K562 (cell line): Measurements from ENCODE around the gene PIK3R6. TPM values are rescaled to one million over a fixed set of nuclear protein-coding genes. Genes with fewer than 3 reads are reported as not detected.

Source experiments
- BDP1 ChIP-seq: IDR thresholded peaks from 3 replicates; pipeline ENCODE4 v1.6.1; 2011; ENCODE audit not compliant: insufficient read length, insufficient read depth
- CHD1 ChIP-seq: fragments of 200-600 bp; sonication (generic); IDR thresholded peaks from one replicate; pipeline ENCODE4 v1.6.1; 2012; ENCODE audit warnings: mild to moderate bottlenecking, moderate library complexity, low read length, inconsistent platforms
- CREM ChIP-seq: IDR thresholded peaks from 2 replicates; pipeline ENCODE4 v1.6.1; 2014; ENCODE audit warnings: antibody characterized with exemption, low read depth
- ESRRB ChIP-seq: fragments of 250-450 bp; sonication (Bioruptor Pico); IDR thresholded peaks from 2 replicates; pipeline ENCODE4 v1.5.0; 2020; ENCODE audit warnings: mild to moderate bottlenecking, moderate library complexity, borderline replicate concordance
- GATAD2B ChIP-seq: fragments of 450-650 bp; IDR thresholded peaks from 2 replicates; pipeline ENCODE4 v1.6.1; 2017; ENCODE audit warnings: mild to moderate bottlenecking, borderline replicate concordance
- IRF9 ChIP-seq: fragments of 450-650 bp; IDR thresholded peaks from 2 replicates; pipeline ENCODE4 v1.6.1; 2016; ENCODE audit warnings: missing biosample characterization, missing genetic modification characterization
- LARP7 ChIP-seq: fragments of 450-650 bp; IDR thresholded peaks from 2 replicates; pipeline ENCODE4 v1.6.1; 2016
- MNT ChIP-seq, 2 experiments: fragments of 450-650 bp; conservative IDR thresholded peaks; 2 replicates each; pipeline ENCODE4 v1.6.1; 2017; ENCODE audit warnings: mild to moderate bottlenecking in 2 of 2, moderate library complexity in 2 of 2
- POLR3G ChIP-seq: IDR thresholded peaks from 2 replicates; pipeline ENCODE4 v1.6.1; 2011; ENCODE audit not compliant: insufficient read length, insufficient replicate concordance; ENCODE audit errors: extremely low read depth
- SRSF3 ChIP-seq: fragments of 200-400 bp; formaldehyde crosslinking; IDR thresholded peaks from 2 replicates; pipeline ENCODE4 v1.6.1; 2016; ENCODE audit warnings: mild to moderate bottlenecking, low read length, moderate library complexity; ENCODE audit not compliant: insufficient read depth
- TOE1 ChIP-seq, 2 experiments: fragments of 450-650 bp in 1 of 2; sonication (generic) in 1 of 2; formaldehyde crosslinking in 1 of 2; IDR thresholded peaks; 2 replicates each; pipeline versions ENCODE4 v1.7.1 to v1.8.0; 2016 to 2022; ENCODE audit warnings: borderline replicate concordance in 2 of 2, mild to moderate bottlenecking in 2 of 2, antibody characterized with exemption in 1 of 2, inconsistent platforms in 1 of 2, low read depth in 1 of 2, missing genetic modification reagents in 1 of 2, moderate library complexity in 1 of 2
- YY1 ChIP-seq, 3 experiments: IDR thresholded peaks; 2 replicates each; pipeline ENCODE4 v1.6.1; 2011; ENCODE audit warnings: low read length in 2 of 3, mild to moderate bottlenecking in 2 of 3, moderate library complexity in 2 of 3, borderline replicate concordance in 1 of 3, control low read depth in 1 of 3, low read depth in 1 of 3; ENCODE audit not compliant: insufficient read depth in 3 of 3, insufficient replicate concordance in 2 of 3, control insufficient read depth in 1 of 3, insufficient read length in 1 of 3; ENCODE audit errors: extremely low read depth in 1 of 3
- ZNF507 ChIP-seq: conservative IDR thresholded peaks from 2 replicates; pipeline ENCODE4 v1.6.1; 2017; ENCODE audit warnings: missing genetic modification characterization, missing compliant biosample characterization
- ZNF561 ChIP-seq: fragments of 450-650 bp; formaldehyde crosslinking; conservative IDR thresholded peaks from 2 replicates; pipeline ENCODE4 v1.4.0; 2020; ENCODE audit warnings: mild to moderate bottlenecking, moderate library complexity
- ZNF780A ChIP-seq: fragments of 250-450 bp; sonication (Bioruptor Pico); IDR thresholded peaks from 2 replicates; pipeline ENCODE4 v1.5.0; 2021; ENCODE audit warnings: mild to moderate bottlenecking
- polyA plus RNA-seq, 8 experiments: library from polyadenylated mRNA; depleted of rRNA in 4 of 8; stranded (reverse) in 5 of 8; unstranded in 3 of 8; fragments of >200 nt; fragmentation: Nextera tagmentation in 2 of 8; fragmentation: Illumina TruSeq in 1 of 8; extraction: Ambion mirVana in 2 of 8; extraction: Trizol in 1 of 8; gene quantifications; 2 replicates each; pipeline versions ENCODE4 v1.2.1 to v1.2.3, GENCODE V29; 2011 to 2014; ENCODE audit warnings: inconsistent platforms in 1 of 8, missing spikeins in 1 of 8
- total RNA-seq, 7 experiments: library from RNA; depleted of rRNA in 6 of 7; stranded (reverse); fragments of >200 nt in 6 of 7; fragmentation: Illumina TruSeq in 2 of 7; extraction: Trizol in 2 of 7; gene quantifications; 2 replicates each; pipeline versions ENCODE4 v1.2.1 to v1.2.3, GENCODE V29; 2011 to 2021; ENCODE audit warnings: low replicate concordance in 1 of 7
- TF ChIP-seq, protein P1 (sequence below): fragments of 250-450 bp; sonication (Bioruptor Pico); IDR thresholded peaks from 2 replicates; pipeline ENCODE4 v1.6.1; 2021; ENCODE audit warnings: mild to moderate bottlenecking

The PIK3R6 gene
- total and polyA plus RNA-seq, 9 of the 15 experiments (the other 6 are each of a cell fraction or from before 2014, with no cell fraction given), result 0.04 TPM; not detected in 8

- TF ChIP-seq POLR3G, result no peak
- TF ChIP-seq IRF9 (tag), result no peak
- TF ChIP-seq, protein P1, sequence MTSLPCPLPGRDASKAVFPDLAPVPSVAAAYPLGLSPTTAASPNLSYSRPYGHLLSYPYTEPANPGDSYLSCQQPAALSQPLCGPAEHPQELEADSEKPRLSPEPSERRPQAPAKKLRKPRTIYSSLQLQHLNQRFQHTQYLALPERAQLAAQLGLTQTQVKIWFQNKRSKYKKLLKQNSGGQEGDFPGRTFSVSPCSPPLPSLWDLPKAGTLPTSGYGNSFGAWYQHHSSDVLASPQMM (CRISPR knock-in tag), result no peak
- TF ChIP-seq SRSF3, result no peak
- no peak for TF ChIP-seq ZNF507
- peak; percentile 89 for TF ChIP-seq TOE1 (IDR thresholded peaks at IDR 0.05; ENCODE audit: borderline replicate concordance)
- no peak for TF ChIP-seq TOE1 (CRISPR knock-in tag; IDR thresholded peaks at IDR 0.05; ENCODE audit: borderline replicate concordance, low read depth)
- TF ChIP-seq GATAD2B, result no peak
- no peak for TF ChIP-seq MNT (conservative IDR thresholded peaks at IDR 0.05)
- no peak for TF ChIP-seq ESRRB (CRISPR knock-in tag)
- no peak for TF ChIP-seq ZNF561 (CRISPR knock-in tag)
- no peak for TF ChIP-seq CREM
- TF ChIP-seq BDP1, result no peak
- no peak for TF ChIP-seq LARP7
- TF ChIP-seq ZNF780A (CRISPR knock-in tag), result no peak
- TF ChIP-seq YY1 (IDR thresholded peaks at IDR 0.05; ENCODE audit: borderline replicate concordance in 1 of 3, control insufficient read depth in 1 of 3, extremely low read depth in 1 of 3, insufficient read depth in 3 of 3, insufficient read length in 1 of 3, insufficient replicate concordance in 2 of 3, low read depth in 1 of 3, low read length in 2 of 3), result no peak
- TF ChIP-seq CHD1, result no peak
These were observed 8.3 kb downstream of the PIK3R6 start (continued) for GRCh38 chr17:8859027-8859803.
